GM19328 (cell line): ENCODE results near the gene SPATA6.
"Not testable (repeated sequence)": the region's sequence is repeated elsewhere in the genome, so short reads cannot be mapped to it uniquely, and the experiment has no call there.

Source experiments
- ATAC-seq: cut with Tn5 transposase; IDR thresholded peaks from one replicate; pipeline ENCODE4 v1.9.1; 2021; ENCODE audit warnings: mild to moderate bottlenecking, moderate library complexity; ENCODE audit not compliant: unreplicated experiment

SPATA6 gene

DNA sequence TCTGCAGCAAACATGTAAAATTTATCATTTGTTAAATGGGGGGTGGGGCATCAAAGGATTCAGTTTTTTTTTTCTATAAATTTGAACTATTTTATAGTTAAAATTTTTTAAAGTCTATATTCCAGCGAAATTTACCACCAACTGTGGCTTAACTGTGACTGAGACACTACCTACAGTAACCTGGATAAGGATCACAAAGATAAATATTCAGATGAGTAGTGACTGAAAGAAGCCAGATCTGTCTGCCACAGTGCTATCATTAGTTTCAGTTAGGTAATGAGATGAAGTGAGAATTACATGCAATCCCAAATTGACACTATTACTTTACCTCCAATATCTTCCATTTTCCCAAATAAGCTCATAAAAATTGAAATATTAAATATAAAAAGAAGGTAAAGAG, 5.4 kb downstream of the SPATA6 start:
- no peak for ATAC-seq

DNA sequence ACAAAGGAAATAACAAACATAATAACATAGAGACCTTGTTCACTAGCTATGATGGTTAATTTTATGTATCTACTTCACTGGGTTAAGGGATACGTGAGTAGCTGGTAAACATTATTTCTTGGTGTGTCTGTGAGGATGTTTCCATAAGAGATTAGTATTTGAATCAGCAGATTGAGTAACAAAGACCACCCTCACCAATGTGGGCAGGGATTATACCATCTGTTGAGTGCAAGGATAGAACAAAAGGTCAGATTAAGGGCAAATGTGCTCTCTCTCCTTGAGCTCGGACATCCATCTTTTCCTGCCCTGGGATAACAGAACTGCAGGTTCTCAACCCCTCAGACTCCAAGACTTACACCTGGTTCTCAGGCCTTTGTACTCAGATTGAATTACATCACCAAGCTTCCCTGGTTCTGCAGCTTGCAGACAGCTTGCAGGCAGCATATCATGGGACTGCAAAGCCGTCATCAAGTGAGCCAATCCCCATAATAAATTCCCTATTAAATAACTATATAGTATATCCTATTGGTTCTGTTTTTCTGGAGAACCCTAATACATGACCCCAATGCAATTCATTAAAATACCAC, 9.2 kb downstream of the SPATA6 start:
- ATAC-seq: no peak

DNA sequence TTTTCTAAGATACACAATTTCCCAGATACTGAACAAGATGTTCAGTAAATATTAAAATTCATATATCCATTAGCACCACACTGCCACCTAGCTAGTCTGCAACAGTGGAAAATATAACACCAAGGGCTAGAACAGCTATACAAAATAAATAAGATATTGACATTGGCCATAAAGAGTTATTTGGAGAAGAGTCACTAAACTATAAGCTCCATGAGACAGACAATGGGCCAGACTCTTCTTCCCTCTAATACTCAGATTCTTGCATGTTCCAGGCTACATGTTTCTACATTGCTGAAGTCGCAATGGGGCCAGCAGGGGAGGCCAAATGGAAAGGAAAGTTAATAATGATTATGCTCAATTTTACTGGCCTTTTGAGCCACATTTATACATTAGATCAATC, 21.5 kb downstream of the SPATA6 start:
- ATAC-seq: no peak

DNA sequence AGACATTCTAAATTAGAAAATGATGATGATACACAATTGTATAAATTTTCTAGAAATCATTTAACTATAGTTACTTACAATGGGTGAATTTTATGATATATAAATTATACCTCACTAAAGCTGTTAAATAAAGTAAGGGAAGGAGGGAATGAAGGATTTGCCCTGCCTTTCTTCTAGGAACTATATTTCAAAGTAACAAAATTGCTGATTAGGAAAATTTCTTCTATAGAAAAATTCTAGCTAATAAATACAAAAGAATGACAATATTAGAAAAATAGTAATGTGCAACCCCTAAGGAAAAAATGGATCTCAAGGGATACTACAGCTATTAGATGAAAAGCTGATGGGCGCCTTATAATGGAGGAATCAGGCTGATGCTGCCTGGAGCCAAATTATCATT, 23.1 kb downstream of the SPATA6 start:
- ATAC-seq: no peak

DNA sequence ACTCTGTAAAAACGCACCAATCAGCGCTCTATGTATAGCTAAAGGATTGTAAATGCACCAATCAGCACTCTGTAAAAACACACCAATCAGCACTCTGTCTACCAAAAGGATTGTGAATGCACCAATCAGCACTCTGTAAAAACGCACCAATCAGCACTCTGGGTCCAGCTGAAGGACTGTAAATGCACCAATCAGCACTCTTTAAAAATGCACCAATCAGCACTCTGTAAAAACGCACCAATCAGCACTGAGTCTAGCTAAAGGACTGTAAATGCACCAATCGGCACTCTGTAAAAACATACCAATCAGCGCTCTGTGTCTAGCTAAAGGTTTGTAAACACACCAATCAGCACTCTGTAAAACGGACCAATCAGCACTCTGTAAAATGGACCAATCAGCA, 27.8 kb downstream of the SPATA6 start:
- not testable (repeated sequence) for ATAC-seq

DNA sequence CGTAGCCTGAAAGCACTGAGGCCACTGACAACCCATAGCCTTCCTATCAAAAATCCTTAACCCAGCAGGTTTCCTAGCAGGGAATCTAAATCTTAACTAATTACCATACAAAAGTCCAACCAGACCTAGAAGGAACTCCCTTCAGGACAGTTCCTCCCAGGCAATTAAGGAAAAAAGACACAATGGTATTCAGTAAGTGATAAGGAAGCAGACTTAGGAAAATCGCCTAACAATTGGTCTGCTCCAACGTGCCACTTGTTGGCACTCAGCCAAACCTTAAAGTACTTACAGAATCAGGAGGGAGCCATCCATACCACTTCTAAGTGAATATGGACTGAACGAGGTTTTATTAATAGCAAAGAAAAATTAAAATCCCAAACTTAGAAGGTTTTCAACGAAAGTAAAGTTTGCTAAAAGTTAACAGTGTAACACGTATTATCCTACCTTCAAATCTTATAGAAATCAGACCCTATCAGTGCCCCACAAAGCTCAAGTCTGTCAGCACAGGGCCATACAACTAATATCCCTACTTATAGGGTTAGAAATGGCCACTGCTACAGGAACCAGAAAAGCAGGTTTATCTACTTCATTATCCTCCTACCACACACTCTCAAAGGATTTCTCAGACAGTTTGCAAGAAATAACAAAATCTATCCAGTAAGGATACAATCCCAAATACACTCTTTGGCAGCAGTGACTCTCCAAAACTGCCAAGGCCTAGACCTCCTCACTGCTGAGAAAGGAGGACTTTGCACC, 29.0 kb downstream of the SPATA6 start:
- ATAC-seq: no peak

DNA sequence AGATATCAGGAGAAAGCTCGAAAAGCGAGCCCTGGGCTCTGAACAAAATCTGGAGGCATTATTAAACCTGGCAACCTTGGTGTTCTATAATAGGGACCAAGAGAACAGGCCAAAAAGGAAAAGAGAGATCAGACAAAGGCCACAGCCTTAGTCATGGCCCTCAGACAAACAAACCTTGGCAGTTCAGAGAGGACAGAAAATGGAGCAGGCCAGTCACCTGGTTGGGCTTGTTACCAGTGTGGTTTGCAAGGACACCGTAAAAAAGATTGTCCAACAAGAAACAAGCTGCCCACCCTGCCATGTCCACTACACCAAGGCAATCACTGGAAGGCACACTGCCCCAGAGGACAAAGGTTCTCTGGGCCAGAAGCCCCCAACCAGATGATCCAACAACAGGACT, 31.2 kb downstream of the SPATA6 start:
- ATAC-seq: not testable (repeated sequence)

DNA sequence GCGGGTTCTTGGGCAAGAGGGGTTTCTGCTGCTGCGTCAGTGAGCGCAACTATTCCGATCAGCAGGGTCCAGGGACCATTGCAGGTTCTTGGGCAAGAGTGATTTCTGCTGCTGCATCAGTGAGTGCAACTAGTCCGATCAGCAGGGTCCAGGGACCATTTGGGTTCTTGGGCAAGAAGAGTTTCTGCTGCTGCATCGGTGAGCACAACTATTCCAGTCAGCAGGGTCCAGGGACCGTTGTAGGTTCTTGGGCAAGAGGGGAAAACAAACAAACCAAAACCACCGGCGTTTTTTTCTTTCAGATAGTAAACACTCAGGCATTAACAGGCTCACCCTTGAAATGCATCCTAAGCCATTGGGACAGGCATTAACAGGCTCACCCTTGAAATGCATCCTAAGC, 32.6 kb downstream of the SPATA6 start:
- ATAC-seq: no peak

DNA sequence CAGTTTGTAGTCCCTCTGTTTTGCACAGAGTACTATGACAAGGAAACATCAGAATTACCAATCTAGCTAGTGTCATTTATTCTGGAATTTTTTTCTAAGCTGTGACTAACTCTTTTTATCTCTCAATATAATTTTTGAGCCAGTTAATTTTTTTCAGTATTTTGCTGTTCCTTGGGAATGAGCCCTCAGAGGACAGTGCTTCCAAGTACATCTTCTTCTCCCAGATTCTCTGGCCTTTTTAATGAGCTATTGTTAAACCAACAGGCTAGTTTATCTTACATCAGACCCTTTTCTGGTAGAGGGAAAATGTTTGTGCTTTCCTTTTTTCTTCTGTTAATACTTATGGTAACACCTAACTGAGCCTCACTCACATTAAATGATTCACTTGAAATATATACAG, 34.6 kb downstream of the SPATA6 start:
- ATAC-seq: not testable (repeated sequence)

DNA sequence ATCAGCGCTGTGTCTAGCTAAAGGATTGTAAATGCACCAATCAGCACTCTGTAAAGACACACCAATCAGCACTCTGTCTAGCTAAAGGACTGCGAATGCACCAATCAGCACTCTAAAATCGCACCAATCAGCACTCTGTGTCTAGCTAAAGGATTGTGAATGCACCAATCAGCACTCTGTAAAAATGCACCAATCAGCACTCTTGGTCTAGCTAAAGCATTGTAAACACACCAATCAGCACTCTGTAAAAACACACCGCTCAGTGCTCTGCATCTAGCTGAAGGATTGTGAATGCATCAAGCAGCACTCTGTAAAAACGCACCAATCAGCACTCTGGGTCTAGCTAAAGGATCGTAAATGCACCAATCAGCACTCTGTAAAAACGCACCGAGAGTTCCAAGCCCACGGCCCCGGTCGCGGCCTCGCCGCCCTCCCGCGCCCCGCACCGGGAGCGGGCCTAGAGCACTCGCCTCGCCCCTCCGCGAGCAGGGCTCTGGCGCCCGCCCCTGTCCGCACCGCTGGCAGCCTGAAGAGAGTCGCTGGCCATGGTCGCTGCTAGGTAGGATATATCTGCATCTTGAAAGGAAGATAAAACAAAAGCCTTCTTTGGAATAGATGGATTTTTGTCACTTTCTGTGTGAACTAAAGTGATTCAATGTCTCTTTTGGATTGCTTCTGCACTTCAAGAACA, 36.5 kb downstream of the SPATA6 start:
- not testable (repeated sequence) for ATAC-seq

DNA sequence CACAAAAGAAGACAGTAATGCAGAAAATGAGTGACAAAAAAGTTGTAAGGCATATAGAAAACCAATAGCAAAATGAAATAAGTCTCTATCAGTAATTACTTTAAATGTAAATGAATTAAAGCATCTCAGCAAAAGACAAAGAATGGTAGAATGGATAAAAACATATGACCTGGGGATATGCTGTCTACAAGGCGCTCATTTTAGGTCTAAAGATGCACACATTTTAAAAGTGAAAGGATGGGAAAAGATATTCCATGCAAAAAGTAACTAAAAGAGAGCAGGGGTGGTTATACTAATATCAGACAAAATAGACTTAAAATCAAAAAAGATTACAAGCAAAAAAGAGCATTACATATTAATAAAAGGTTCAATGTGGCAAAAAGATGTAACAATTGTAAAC, 41.2 kb downstream of the SPATA6 start:
- no peak for ATAC-seq

DNA sequence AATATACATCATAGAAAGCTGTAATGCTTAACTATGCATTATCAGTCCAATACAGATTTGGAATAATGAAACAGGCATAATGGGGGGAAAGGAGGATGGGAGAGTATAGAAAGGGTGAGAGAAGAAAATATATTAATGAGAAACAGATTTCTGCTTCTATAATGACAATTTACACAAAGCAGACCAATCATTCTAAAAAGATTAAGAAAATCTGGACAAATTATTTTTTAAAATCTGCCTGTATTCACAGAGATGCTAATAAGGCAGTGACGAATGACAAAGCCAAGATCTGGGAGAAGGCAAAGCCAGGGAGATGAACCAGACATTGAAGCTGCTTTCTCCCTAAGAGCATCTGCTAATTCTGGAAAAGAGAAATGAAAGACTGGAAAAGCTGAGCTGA, 50.0 kb downstream of the SPATA6 start:
- no peak for ATAC-seq

DNA sequence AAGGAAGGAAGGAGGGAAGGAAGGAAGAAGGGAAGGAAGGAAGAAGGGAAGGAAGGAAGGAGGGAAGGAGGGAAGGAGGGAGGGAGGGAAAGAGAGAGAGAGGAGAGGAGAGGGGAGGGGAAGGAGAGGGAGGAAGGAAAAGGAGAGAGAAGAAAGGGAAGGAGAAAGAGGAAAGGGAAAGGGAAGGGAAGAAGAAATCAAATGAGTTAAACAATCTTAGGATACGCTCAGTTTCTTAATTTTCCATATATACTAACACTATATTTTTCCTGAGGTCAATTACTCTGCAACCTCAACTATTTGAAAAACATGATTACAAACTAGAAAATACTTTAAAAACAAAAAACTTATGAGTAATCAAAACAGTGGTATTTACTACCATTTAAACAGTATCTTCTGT, 53.3 kb downstream of the SPATA6 start:
- no peak for ATAC-seq

DNA sequence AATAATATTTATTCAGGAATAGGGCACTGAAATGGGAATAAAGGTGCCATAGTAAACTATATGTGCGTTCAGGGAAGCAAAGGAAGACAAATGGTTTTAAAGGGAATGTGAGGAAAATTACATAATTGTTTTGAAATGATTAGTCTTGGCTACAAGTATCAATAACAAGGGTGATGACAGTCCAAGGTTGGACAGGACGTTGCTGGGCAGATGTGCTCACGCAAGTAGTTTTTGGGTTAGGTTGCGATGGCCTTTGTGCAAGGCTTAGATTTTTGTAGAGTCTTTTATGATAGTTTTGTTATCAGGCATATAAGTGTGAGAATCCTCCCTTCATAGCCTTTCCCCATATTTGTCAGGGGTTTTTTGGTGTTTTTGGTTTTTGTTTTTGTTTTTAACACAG, 57.0 kb downstream of the SPATA6 start:
- ATAC-seq: no peak

DNA sequence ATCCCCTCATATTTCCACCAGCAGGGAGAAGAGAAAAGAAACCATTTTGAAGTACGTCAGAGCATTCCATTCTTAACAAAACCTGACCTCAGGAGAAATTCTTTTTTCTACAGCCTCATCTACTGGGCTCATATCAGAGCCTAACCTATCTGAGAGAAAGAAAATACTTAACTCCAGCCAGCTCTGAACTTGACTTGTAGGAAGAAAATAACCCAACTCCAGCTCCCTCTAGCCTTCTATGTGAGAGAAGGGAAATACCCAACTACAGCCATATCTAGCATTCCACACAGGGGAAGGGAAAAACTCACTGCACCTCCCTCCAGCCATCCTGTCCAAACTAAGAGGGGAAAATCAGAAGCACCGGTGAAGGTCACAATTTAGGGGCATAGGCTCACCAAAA, 57.7 kb downstream of the SPATA6 start:
- ATAC-seq: no peak

DNA sequence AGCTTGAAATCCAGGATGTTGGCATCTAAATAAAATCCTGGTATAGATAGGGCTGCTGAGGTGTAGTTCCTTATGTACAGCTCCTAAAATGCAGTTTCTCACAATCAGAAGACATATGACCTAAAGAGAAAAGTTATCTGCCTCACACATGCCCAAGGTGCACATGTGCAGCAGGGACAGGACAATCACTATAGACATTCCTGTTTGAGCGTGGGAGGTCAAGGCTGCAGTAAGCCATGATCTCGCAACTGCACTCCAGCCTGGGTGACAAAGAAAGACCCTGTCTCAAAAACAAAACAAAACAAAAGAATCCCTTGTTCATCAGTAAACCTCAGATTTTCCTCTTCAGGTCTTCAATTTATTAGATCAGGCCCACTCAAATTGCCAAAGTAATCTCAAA, 66.1 kb downstream of the SPATA6 start:
- ATAC-seq: no peak

DNA sequence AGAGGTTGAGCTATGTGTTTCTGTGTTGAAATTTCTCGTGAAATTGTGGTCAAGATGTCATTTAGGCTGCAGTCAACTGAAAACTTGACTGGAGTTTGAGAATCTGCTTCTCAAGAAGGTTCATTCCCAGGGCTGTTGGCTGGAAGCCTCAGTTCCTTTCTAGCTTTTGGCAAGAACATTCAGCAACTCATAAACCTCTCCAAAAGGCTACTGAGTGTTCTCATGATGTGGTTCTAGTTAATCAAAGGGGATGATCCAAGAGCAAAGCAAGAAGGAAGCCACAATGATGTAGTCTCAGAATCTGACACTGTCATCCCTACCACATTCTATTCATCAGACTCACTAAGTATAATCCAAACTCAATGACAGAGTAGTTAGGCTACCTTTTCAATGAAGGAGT, 66.6 kb downstream of the SPATA6 start:
- ATAC-seq: no peak

DNA sequence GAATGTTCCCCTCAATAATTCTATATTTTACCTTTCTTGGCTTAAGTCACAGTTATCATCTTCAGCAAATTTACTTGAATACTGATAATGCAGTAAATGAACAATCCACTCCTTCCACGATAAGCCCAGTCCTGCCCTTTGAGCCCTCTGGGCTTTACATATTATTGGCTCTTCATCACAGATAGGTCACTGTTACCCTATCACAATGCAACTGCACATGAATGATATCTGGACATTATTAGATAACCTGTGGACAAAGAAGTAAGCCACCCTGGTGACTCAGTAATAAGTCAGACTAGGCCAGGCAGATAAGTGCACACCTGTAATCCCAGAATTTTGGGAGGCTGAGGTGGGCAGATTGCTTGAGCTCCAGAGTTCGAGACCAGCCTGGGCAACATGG, 69.4 kb downstream of the SPATA6 start:
- ATAC-seq: no peak

DNA sequence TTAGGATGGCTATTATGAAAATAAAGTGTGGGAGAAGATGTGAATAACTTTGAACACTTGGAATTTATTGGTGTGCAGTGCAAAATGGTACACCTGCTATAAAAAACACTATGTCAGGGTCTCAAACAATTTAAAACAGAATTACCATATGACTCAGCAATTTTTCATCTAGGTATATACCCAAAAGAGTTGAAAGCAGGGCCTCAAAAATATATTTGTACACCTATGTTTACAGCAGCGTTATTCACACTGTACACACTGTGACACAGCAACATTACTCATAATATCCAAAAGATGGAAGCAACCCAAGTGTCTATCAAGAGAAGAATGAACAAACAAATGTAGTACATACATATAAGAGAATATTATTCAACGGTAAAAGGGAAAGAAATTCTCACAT, 75.8 kb downstream of the SPATA6 start:
- no peak for ATAC-seq

DNA sequence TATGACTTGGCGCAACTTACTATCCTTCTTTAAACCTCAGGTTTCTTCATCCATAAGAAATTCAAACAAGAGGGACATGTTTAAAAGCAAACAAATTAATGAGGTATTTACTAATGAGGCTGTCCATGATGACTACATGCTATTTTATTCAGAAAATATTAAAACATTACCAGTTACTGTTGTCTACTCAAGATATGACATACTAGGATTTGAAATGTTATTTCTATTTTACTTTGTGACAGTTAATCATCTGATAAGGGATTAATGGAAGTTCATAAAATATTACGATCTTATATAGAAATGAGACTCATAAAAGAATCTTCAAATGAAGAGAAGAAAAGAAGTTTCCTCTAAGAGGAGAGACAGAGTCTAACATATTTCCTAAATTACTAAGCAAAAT, 80.1 kb downstream of the SPATA6 start:
- ATAC-seq: no peak

DNA sequence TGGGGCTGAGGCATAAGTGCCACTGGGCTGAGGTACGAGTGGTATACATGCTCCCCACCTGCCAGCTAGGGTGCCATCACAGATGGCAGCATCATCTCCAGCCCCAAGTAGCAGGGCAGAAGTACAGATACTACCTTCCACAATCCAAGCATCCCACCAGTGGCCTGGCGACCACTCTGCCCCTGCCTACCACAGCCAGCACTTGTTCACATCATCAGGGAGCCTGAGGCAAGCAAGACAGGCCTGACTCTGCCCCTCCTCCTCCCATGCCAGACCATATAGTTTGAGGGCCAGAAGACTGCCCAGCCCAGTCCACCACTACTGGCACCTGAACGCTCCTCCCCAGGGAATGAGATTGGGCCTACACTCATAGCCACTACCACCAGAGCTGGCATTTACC, 84.6 kb downstream of the SPATA6 start:
- ATAC-seq: no peak

DNA sequence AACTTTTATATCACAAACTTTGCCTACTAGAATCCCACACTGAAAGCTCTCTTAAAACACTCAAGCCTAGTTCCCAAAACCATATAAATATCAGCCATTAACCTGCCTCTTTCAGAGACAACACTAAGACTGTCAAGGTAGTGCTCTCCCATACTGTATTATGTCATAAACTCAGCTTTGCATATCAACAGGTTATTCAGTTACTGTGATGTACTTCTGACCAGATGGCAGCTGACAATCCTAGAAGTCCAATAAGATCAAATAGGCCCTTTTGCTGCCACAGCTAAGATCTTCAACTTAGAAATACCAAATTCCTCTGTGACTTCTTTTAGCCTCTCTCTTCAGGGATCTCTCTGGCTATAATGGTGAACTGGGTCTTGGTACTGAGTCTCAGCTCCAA, 97.2 kb downstream of the SPATA6 start:
- ATAC-seq: no peak
